Forelimb muscle (tissue), 1 donor: Measurements from ENCODE around the gene RIF1. TPM values are rescaled to one million over a fixed set of nuclear protein-coding genes. Genes with fewer than 3 reads are reported as not detected.
"Not testable (repeated sequence)": the region's sequence is repeated elsewhere in the genome, so short reads cannot be mapped to it uniquely, and the experiment has no call there.

Experiments used
- DNase-seq: peaks from one replicate; pipeline ENCODE4 v3.0.0-alpha.2; 2013; ENCODE audit warnings: low read depth
- polyA plus RNA-seq: library from polyadenylated mRNA; unstranded; fragments of 120-200 nt; gene quantifications from one replicate; pipeline ENCODE4 v1.2.1, GENCODE V29; 2013; ENCODE audit not compliant: insufficient read length

RIF1 gene
- 110 TPM for polyA plus RNA-seq

- DNase-seq = peak; percentile 73
Observed at GRCh38 chr2:151409601-151410484, at the start of gene RIF1. Gene RIF1, plus strand, starts transcription at chr2:151409902. Its CDS starts 522 bp downstream, at chr2:151410424.

DNA sequence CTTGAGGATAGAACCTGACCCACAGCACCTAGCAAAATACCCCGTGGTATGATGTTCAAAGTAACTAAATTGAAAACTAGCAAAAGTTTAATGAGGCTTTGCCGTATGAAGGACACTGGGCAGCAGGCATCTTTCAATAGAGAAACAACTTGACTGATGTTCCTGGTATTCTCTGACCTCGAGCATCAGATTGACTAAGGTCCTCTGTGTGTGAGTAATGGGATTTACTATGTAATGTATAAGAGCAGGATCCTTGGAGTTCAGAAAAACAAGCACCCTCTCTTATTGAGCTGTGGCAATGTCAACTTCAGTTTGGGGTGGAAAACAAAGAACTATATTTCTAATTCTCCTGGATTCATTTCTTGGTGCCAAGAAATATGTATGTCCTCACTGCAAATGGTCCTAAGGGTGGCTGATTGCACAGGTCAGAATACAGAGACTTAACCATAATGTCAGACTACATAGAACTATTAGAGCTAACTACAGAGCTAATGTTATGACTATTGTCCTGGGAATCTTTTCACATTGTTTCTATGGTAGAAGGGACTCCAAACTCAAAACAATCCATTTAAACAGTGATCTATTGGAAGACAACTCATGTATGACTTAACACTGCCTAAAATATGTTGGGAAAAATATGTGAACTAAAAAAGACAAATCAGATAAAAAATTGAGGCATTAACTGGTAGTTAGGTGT is 47.9 kb upstream of the RIF1 start:
- no peak for DNase-seq

DNA sequence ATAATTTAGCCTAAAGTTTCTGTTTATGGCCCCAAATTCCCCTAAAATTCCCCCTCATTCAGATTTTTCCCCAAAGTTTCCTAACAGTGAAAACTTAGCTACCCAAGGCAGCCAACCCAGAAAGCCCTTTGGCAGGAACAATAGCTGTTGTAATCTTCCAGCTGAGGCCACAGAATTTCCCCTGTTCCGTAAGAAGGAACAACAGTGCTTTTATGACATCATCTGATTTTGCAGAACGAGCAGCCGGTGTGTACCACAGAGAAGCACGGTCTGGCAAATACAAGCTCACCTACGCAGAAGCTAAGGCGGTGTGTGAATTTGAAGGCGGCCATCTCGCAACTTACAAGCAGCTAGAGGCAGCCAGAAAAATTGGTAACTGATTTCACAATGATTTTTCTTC is 46.0 kb upstream of the RIF1 start:
- DNase-seq = no peak

DNA sequence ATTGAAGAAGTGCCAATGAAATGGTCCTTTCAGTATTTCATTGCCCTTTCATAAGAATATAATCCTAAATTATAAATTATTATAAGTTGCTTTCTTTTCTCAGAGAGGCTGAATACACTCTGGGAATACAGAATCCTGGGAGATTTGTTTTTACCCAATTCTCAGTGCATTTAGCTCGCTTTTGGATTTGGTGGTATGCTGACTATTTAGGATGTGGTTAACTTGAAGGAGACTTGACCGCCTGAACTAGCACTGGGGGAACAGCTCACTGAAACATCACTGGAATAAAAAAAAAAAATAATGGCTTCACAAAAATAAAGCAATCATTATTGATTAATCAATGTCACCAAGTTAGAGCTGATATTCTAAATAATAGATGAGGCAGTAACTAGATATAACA is 42.1 kb upstream of the RIF1 start:
- DNase-seq = no peak

DNA sequence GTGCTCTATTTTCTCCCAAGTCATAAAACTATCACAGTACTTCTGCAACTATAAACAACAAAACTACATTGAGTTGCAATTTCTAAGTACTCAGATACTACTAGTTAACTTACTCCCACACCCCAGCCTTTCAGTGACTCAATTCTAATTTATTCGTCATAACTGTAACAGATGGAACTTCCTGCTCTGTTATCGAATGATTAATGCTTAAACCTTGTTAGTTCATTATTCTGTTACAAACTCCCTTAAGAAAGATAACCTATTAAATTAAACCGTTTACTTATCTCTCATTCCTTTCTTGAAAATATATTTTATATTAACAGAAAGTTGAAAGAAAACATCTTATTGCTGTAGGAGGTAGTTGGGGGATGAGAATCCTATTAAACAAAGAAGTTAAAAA is 35.3 kb upstream of the RIF1 start:
- no peak for DNase-seq

GRCh38 chr2:151379169-151379568 is 30.5 kb upstream of the RIF1 start:
- no peak for DNase-seq

GRCh38 chr2:151380580-151381235 is 29.0 kb upstream of the RIF1 start:
- DNase-seq = no peak

DNA sequence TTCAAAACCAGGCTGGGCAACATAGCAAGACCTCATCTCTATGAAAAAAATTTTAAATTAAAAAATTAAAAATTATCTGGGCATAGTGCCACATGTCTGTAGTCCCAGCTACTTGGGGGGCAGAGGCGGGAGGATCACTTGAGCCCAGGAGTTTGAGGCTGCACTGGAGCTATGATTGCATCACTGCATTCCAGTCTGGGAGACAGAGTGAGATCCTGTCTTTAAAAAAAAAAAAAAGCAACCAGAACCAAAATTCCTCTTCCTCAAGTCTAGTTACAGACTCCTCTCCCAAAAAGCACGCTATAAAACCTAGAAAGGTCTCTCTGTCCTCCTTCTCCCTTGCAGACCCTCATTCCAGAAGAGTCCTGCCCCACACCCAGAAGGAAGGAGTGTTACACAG is 28.4 kb upstream of the RIF1 start:
- DNase-seq = no peak

- DNase-seq = no peak
Observed at GRCh38 chr2:151388011-151388410, 21.7 kb upstream of the RIF1 start.

GRCh38 chr2:151391436-151391835 is 18.3 kb upstream of the RIF1 start:
- no peak for DNase-seq

DNA sequence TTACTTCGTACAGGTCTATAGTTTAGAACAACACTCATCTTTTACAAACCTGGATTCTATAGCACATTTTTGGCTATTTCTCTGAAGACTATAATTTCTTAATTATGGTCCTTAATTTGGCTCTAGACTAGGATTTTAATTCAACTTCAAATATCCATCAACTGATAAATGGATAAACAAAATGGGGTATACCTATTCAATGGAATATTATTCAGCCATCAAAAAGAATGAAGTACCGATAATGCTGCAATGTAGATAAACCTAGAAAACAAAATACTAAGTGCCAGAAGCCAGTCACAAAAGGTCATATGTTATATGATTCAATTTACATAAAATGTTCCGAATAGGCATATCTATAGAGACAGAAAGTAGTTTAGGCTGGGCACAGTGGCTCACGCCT is 15.2 kb upstream of the RIF1 start:
- DNase-seq = no peak

DNA sequence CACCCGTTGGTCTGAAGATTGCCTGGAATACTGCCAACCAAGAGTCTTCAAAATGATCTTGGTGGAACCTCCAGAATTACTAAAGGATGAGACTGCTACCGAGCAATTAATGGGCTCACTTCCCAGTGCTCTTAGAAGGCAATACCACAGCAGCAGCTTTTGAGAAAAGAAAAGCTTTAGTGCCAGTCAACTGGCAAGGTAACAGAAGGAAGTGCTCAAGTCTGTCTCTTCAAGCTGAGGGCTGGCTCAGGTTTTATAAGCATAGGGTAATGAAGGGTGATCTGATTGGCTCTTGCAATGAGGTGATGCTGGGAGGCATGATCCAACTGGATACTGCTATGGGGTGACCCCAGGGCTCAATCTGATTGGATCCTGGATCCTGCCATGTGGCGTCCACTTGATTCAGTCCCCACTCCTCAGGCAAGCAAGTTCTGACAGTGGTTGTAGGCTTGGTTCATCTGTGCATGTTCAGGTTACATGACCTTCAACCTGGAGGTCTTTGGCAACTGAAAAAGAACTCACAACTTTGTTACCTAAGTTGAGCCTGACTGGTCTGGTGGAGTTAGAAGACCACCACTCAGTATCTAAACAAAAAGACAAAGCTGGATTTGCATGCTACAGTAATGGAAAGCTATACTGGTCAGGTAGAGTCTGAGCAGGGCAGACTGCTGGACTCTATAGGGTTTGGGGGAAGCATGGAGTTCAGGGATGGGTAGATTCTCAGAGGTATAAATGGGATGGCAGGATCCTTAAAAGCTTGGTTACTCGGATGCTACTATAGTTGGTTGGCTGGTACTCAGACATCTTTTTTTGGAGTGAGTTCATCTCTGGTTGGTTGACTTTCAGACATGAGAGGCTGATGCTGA is 14.0 kb upstream of the RIF1 start:
- no peak for DNase-seq

- no peak for DNase-seq
Observed at GRCh38 chr2:151399981-151400380, 9.7 kb upstream of the RIF1 start.

DNA sequence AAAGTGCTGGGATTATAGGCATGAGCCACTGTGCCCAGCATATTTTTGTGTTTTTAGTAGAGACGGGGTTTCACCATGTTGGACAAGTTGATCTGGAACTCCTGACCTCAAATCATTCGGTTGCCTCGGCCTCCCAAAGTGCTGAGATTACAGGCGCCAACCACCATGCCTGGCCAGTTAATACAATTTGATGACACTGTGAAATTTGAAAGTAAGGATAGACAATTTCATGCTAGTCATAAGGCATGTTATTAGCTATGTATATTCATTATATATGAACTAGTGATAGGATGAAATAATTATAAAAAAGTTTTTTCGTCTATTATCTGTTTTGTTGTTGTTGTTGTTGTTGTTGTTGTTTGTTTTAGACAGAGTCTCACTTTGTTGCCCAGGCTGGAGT is 8.6 kb upstream of the RIF1 start:
- no peak for DNase-seq

DNA sequence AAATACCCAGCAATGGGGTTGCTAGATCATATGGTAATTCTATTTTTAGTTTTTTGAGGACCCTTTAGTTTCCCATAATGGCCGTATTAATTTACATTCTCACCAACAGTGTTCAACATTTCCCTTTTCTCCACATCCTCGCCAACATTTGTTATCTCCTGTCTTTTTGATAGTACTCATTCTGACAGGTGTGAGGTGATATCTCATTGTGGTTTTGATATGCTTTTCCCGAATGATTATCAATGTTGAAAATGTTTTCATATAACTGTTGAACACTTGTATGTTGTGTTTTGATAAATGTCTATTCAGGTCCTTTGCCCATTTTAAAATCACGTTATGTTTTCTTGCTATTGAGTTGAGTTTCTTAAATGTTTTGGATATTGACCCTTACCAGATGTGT is 5.8 kb upstream of the RIF1 start:
- no peak for DNase-seq

- DNase-seq = no peak
Observed at GRCh38 chr2:151405376-151405775, 4.3 kb upstream of the RIF1 start.

DNA sequence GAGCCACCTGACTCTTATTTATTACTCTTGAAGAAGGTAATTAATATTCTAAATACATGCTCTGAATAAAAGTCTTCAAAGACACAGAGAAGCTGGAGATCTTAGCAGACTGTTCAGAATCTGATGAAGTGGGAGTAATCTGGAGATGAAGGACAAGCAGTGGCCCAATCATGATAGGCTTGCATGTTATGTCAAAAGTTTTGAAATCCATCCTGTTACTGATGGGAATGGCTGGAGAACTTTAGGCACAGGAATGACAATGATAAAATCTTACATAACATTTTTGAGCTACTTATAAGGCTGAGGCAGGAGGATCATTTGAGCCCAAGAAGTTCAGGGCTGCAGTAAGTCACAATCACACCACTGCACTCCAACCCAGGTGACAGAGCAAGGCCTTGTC is 2.4 kb upstream of the RIF1 start:
- no peak for DNase-seq

DNA sequence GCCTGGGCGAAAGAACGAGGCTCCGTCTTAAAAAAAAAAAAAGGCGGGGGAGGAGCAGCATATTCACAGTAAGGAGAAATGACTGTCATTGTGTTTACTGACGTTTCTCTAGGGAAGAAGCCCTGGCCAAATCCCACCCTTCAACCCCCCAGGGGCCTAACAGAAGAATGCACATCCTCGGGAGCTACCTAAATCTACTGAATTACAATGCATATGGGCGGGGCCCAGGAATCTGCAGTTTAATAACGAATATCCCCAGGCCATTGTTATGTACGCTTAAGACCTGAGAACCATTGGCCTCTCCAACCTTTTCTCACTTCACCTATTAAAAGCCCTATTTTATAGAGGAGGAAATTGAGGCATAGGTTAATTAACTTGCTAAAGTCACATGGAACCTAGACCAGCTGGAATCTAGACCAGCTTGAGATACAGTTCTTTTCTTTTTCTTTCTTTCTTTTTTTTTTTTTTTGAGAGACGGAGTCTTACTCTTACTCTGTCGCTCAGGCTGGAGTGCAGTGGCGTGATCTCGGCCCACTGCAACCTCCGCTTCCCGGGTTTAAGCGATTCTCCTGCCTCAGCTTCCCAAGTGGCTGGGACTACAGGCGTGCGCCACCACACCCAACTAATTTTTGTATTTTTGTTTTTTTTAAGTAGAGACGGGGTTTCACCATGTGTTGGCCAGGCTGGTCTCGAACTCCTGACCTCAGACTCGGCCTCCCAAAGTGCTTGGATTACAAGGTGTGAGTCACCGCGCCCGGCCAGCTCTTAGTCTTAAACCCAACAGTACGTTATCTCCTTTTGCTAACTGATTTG is 708 bp upstream of the RIF1 start:
- no peak for DNase-seq

- no peak for DNase-seq
Observed at GRCh38 chr2:151410485-151410834, 758 bp downstream of the RIF1 start.

DNA sequence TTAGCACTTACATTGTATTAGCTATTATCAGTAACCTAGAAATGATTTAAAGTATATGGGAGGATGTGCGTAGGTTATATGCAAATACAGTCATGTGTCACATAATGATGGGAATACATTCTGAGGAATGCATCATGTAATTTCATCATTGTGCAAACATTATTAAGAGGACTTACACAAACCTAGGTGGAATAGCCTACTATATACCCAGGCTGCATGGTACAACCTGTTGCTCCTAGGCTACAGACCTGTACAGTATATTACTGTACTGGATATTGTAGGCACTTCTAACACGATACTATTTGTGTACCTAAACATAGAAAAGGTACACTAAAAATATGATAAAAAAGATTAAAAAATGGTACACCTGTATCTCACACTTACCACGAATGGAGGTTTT is 7.9 kb downstream of the RIF1 start:
- no peak for DNase-seq

- DNase-seq = not testable (repeated sequence)
Observed at GRCh38 chr2:151421681-151422080, 12.0 kb downstream of the RIF1 start.
